Adipose tissue (tissue), 3 donors: ENCODE results near the gene CEACAM19. TPM values are rescaled to one million over a fixed set of nuclear protein-coding genes. Genes with fewer than 3 reads are reported as not detected.
A peak's percentile ranks its signal among the peaks of the same experiment; 100 is the strongest.

ENCODE experiments used
- H3K27ac ChIP-seq: one replicate; pipeline ENCODE4 v1.5.1; 2013; ENCODE audit warnings: low read depth, low read length
- WGBS, 3 donors: extraction: QIAGEN DNeasy Blood & Tissue Kit; methylation state at CpG; one replicate each; pipeline ENCODE4 v1.1.7; 2013; 5-methylcytosine and 5-hydroxymethylcytosine counted together
- polyA plus RNA-seq, 3 donors: library from polyadenylated mRNA; stranded (reverse); fragments of 200-250 nt; gene quantifications; one replicate each; pipeline ENCODE4 v1.2.3, GENCODE V29; 2013
- donor health status: healthy with polysubstance abuse.
- donor health status: Bipolar disorder and iron deficiency.
- donor health status: healthy.

Gene CEACAM19
- polyA plus RNA-seq, 3 donors = 2.7 to 4.8 (median 3.8) TPM

DNA sequence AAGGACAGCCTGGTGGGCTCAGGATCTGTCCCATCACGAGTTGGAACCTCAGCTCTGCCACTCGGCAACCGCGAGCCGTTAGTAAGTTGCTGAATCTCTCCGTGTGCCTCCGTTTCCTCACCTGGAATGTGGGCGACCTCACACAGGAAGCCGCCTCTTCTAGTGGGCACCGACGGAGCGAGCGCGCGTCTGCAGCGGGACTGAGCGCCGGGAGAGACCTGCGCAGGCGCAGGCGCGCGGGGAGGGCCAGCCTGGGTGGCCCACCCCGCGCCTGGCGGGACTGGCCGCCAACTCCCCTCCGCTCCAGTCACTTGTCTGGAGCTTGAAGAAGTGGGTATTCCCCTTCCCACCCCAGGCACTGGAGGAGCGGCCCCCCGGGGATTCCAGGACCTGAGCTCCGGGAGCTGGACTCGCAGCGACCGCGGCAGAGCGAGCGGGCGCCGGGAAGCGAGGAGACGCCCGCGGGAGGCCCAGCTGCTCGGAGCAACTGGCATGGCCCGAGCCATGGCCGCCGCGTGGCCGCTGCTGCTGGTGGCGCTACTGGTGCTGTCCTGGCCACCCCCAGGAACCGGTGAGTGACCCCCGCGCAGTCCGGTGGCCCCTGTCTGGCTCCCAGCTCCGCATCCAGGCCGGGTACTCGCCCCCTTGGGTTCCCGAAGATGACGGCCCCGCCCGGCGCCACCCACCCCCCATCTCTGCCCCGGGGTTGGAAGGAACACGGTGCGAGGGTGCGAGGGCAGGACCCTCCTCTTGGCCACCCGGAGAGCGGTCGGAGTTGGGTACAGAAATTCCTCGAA, 27.5 kb upstream of the CEACAM19 start, which contains the start of gene PVR:
TSS of gene PVR (plus strand) at position 306 of the 797 bp plus-strand sequence. CDS start at position 493, 187 bp downstream.
- H3K27ac ChIP-seq = peak within 1 kb of the TSS; percentile 14
- 0% methylated on average over 60 to 70 of the region's 70 CpGs for WGBS, 3 donors

DNA sequence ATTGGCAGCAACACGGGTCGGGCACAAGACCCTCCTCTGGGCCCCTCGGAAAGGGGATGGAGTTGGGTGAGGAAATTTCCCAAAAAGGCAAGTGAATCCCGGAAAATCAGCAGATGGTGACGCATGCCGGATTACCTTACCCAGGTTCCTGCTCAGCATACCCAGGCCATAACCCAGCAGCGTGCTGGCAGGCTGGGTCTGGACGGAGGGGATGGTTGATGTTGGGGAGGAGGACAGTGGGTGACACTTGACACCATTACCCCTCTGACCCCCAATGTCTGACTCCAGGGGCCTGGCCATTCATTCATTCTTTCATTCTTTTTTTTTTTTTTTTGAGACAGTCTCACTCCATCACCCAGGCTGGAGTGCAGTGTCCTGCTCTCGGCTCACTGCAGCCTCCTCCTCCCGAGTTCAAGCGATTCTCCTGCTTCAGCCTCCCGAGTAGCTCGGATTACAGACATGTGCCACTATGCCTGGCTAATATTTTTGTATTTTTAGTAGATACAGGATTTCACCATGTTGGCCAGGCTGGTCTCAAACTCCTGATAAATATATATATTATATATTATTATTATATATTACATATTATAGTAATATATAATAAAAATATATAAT, 26.8 kb upstream of the CEACAM19 start:
- peak overlapping the region; percentile 14 for H3K27ac ChIP-seq
- 10 to 13% (median 11%) methylated on average over 13 of the region's 13 CpGs for WGBS, 3 donors

DNA sequence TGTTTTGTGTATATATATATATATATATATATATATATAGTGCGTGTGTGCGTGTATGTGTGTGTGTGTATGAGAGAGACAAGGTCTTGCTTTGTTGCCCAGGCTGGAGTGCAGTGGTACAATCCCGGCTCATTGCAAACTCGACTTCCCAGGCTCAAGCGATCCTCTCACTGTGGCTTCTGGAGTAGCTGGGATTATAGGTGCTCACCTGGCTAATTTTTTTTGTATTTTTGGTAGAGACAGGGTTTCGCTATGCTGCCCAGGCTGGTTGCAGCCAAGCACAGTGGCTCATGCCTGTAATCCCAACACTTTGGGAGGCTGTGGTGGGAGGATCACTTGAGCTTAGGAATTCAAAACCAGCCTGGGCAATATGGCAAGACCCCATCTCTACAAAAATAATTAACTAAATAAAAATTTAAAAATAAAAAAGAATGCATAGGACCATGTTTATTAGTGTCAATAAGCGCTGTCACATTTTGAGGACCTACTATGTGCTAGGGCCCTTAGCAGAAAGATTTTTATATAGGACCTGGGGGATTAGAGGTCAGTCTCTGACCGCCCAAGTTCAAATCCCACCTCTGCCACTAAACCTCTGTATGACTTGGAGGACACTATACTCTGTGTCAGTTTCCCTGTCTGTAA, 25.8 kb upstream of the CEACAM19 start:
- 77 to 95% (median 80%) methylated on average over 8 of the region's 8 CpGs for WGBS, 3 donors
- H3K27ac ChIP-seq = no peak overlapping the region

DNA sequence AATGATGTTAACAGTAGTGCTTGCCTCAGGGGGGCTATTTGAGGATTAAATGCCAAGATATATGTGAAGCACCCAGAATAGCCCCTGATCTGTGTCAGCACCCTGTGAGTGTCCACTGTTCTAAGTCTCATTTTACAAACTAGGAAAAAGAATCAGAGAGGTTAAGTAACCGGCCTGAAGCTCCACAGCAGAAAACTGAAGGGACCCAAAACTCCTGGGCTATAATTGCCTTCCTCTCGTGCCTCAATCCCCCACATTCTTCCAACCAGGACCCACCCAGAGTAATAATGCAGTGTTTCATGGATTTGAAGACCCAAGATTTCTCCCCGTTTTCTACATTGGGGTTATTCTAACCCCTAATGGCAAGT, 25.2 kb upstream of the CEACAM19 start:
- WGBS, 3 donors = 92 to 99% (median 96%) methylated on average over 3 of the region's 3 CpGs
- no peak overlapping the region for H3K27ac ChIP-seq

DNA sequence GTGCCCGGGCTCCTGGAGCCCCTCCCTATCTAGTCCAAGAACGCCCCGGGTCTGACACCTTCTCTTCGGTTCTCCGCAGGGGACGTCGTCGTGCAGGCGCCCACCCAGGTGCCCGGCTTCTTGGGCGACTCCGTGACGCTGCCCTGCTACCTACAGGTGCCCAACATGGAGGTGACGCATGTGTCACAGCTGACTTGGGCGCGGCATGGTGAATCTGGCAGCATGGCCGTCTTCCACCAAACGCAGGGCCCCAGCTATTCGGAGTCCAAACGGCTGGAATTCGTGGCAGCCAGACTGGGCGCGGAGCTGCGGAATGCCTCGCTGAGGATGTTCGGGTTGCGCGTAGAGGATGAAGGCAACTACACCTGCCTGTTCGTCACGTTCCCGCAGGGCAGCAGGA, 24.1 kb upstream of the CEACAM19 start:
- WGBS, 3 donors = 76 to 87% (median 85%) methylated on average over 31 of the region's 31 CpGs
- H3K27ac ChIP-seq = no peak overlapping the region

DNA sequence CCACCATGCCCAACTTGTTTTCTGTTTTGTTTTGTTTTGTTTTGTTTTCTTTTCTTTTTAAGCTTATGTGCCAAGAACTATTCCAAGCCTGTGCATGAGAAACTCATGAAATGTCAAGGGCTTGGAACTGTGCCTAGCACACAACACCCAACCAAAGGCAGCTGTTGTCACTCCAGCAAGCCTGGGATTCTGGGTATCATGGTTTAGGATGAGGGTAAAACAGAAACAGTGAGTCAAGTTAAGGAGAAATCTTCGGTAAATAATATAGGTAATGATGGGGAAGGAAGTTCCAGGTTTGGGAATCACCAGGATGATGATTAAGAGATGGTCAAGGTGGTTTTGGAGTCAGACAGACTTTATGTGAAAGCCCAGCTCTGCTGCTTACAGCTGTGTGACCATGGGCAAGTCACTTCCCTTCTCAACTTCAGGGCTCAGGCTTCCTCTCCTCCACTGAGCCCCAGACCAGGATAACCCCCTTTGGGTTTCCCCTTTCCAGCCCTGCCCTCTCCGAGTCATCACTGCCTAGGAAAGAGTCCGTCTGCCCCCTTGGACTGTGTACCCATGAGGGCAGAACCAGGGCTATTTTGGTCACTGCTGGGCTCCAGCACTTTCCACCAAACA, 22.5 kb upstream of the CEACAM19 start:
- WGBS, 3 donors = 72 to 87% (median 86%) methylated on average over 3 of the region's 3 CpGs
- no peak overlapping the region for H3K27ac ChIP-seq

DNA sequence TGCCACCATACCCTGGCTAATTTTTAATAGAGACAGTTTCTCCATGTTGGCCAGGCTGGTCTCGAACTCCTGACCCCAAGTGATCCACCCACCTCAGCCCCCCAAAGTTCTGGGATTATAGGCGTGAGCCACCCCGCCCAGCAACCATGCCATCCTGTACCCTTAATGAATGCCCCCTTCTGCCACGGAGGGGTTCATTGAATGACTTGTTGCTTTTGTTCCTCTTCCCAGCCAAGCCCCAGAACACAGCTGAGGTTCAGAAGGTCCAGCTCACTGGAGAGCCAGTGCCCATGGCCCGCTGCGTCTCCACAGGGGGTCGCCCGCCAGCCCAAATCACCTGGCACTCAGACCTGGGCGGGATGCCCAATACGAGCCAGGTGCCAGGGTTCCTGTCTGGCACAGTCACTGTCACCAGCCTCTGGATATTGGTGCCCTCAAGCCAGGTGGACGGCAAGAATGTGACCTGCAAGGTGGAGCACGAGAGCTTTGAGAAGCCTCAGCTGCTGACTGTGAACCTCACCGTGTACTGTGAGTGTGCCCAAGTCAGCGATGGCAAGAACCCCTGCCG, 21.6 kb upstream of the CEACAM19 start:
- no peak overlapping the region for H3K27ac ChIP-seq
- 87 to 95% (median 93%) methylated on average over 14 to 15 of the region's 15 CpGs for WGBS, 3 donors

DNA sequence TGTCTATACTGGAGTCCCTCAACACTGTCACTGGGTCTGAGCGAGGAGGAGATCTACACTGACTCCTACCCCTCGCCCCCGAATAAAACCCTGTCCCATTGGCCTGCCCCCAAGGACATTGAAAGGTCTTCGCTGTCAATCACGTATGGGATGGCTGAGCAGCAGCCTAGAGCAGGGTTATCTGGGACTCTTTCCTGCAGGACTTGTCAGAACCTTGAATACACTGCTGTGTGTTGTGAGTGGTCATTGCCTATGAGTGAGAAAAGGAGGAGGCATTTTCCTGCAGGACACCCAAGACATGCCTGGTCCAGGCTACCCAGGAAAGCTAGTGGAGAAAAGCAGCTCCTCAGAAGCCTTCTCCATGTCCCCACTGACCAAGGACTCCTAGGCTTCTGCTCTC, 17.9 kb upstream of the CEACAM19 start:
- H3K27ac ChIP-seq = no peak overlapping the region
- WGBS, 3 donors = 79 to 92% (median 92%) methylated on average over 5 of the region's 5 CpGs

DNA sequence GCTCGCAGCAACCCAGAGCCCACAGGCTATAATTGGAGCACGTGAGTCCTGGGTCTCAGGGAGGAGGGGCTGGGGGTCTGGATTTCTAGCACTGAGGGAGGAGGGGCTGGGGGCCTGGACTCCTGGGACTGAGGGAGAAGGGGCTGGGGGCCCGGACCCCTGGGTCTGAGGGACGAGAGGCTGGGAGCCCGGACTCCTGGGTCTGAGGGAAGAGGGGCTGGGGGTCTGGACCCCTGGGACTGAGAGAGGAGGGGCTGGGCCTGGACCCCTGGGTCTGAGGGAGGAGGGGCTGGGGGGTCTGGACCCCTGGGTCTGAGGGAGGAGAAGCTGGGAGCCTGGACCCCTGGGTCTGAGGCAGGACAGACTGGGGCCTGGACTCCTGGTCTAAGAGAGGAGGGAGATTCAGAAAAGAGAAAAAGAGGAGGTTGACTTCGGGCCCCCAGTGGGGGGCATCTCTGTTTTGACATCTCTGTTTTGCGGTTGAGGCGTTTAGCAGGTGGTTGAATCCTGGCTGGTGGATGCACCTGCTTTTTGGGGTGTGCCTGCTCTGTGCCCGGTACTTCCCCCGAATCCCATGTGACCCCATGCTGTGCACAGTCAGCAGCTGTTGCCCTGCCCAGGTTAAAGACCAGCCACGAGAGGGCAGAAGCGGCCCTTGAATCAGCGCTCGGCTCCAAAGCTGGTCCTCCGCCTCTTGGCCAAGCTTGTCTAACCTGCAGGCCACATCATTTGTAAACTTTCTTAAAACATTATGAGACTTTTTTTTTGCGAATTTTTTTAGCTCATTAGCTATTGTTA, 17.1 kb upstream of the CEACAM19 start:
- 49 to 55% (median 49%) methylated on average over 16 of the region's 16 CpGs for WGBS, 3 donors
- no peak overlapping the region for H3K27ac ChIP-seq

DNA sequence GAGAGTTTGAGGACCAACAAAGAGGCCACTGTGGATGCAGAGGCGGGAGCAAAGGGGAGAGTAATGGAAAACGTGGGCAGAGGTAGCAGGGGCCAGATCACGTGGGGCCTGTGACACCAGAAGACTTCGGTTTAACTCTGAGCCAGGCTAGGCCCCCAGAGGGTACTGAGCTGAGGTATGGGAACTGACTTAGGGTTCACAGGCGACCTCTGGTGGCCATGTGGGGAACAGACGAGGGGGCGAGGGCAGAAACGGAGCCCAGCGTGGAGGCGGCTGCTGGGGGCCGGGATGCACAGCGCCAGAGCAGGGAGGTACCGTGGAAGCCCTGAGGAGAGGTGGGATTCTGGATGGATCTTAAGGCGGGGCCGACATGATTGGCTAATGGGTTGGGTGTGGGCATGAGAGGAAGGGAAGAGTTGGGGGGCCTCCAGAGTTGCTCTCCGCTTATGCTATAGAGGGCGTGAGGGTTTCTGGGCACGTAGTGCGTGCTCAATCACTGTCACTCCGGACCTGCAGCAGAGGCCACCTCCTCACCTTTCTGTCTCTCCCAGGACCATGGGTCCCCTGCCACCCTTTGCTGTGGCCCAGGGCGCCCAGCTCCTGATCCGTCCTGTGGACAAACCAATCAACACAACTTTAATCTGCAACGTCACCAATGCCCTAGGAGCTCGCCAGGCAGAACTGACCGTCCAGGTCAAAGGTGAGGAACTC, 13.9 kb upstream of the CEACAM19 start:
- WGBS, 3 donors = 34 to 41% (median 41%) methylated on average over 25 of the region's 25 CpGs

DNA sequence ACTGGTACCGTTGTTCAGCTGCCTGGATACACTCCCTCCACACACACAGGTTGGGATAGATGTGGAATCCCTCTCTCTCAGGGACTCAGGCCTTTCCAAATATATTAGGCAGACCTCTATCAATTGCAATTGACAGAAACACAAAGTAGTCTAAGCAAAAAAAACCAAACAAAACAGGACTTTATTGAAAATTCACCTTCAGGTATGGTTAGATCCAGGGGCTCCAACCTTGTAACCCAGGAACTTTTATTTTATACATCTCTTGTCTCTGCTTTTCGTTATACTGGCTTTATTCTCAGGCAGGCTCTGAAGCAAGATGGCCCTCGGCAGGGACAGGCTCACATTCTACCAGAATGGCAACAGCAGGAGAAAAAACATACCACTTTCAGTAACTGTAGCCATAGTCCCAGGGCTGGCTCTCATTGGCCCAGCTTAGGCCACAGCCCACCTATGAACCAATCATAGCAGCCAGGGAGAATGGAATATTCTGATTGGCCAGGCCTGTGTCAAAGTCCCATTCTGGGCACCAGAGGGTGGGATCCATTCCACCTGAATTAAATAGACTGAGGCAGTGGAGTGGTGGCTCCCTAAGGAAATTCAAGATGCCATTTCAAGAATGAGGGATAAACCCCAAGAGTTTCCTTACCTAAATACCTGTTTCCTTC, 13.1 kb upstream of the CEACAM19 start:
- H3K27ac ChIP-seq = no peak overlapping the region
- WGBS, 3 donors = 95 to 100% (median 97%) methylated on average over 3 of the region's 3 CpGs

More for the DNA sequence above, 13.9 kb upstream of the CEACAM19 start:
- H3K27ac ChIP-seq = no peak overlapping the region

DNA sequence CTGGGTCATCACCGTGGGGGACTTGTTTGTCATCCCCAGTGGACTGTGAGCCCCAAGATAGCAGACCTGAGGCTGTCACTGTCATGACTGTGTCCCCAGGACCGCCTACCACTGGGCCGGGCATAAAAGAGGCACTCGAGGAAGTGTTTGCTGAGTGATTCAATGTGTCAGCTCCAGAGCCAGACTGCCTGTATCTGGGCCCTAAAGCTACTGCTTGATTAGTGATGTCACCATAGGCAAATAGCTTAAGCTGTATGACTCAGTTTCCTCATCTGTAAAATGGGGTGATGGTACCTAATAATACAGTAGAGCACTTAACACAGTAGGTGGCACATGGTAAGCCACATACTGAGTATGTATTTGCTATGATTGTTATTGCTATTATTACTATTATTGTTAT, 11.2 kb upstream of the CEACAM19 start:
- 91 to 93% (median 92%) methylated on average over 4 of the region's 4 CpGs for WGBS, 3 donors

DNA sequence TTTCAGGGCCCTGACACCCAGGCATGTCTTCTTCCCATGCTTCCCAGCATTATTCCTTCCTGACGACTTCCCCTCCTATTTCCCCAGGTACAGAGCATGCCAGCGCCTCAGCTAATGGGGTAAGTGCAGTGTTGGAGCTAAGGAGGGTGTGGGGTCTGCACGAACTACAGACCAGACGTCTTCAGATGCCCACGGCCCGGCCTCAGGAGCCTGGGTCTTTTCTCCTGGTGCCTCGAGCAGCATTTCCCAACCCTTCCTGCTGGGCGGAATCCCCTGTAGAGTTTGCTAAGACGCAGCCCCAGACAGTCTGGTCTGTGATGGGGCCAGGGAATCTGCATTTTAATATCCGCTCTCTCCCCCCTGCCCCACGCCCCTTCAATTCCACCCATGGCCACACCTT, 10.1 kb upstream of the CEACAM19 start:
- no peak overlapping the region for H3K27ac ChIP-seq

More for the DNA sequence above, 11.2 kb upstream of the CEACAM19 start:
- H3K27ac ChIP-seq = no peak overlapping the region

DNA sequence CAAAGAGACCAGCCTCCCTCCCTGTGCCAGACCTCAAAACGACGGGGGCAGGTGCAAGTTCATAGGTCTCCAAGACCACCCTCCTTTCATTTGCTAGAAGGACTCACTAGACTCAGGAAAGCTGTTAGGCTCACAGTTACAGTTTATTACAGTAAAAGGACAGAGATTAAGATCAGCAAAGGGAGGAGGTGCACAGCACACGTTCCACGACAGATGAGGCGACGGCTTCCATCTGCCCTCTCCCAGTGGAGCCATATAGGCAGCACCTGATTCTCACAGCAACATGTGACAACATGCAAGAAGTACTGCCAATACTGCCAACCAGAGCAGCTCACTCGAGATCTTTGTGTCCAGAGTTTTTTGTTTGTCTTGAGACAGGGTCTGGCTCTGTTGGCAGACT, 9.4 kb upstream of the CEACAM19 start:
- no peak overlapping the region for H3K27ac ChIP-seq
- 78 to 86% (median 82%) methylated on average over 7 of the region's 7 CpGs for WGBS, 3 donors

More for the DNA sequence above, 10.1 kb upstream of the CEACAM19 start:
- WGBS, 3 donors = 88 to 92% (median 91%) methylated on average over 11 of the region's 11 CpGs

DNA sequence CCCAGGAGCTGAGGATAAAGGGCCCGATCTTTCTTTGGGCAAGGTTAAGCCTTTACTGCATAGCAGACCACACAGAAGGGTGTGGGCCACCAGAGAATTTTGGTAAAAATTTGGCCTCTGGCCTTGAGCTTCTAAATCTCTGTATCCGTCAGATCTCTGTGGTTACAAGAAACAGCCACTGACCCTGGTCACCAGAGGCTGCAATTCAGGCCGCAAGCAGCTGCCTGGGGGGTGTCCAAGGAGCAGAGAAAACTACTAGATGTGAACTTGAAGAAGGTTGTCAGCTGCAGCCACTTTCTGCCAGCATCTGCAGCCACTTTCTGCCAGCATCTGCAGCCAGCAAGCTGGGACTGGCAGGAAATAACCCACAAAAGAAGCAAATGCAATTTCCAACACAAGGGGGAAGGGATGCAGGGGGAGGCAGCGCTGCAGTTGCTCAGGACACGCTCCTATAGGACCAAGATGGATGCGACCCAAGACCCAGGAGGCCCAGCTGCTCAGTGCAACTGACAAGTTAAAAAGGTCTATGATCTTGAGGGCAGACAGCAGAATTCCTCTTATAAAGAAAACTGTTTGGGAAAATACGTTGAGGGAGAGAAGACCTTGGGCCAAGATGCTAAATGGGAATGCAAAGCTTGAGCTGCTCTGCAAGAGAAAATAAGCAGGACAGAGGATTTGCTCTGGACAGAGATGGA, 8.4 kb upstream of the CEACAM19 start:
- no peak overlapping the region for H3K27ac ChIP-seq
- 62 to 82% (median 80%) methylated on average over 7 of the region's 7 CpGs for WGBS, 3 donors

DNA sequence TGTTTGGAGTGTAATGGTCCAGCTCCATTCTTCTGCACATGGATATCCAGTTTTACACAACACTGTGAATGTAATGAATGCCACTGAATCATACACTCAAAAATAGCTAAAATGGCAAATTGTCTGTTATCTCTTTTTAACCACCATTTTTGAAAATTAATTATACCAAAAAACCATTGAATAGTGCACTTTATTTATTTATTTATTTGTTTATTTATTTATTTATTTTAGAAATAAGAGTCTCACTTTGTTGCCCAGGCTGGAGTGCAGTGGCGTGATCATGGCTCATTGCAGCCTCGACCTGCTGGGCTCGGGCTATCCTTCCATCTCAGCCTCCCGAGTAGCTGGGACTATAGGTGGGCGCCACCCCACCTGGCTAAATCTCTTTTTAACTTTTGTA, 7.3 kb upstream of the CEACAM19 start:
- WGBS, 3 donors = 96 to 97% (median 96%) methylated on average over 5 of the region's 5 CpGs
- H3K27ac ChIP-seq = no peak overlapping the region
